ENCODE data around the gene PSME1.

DNA sequence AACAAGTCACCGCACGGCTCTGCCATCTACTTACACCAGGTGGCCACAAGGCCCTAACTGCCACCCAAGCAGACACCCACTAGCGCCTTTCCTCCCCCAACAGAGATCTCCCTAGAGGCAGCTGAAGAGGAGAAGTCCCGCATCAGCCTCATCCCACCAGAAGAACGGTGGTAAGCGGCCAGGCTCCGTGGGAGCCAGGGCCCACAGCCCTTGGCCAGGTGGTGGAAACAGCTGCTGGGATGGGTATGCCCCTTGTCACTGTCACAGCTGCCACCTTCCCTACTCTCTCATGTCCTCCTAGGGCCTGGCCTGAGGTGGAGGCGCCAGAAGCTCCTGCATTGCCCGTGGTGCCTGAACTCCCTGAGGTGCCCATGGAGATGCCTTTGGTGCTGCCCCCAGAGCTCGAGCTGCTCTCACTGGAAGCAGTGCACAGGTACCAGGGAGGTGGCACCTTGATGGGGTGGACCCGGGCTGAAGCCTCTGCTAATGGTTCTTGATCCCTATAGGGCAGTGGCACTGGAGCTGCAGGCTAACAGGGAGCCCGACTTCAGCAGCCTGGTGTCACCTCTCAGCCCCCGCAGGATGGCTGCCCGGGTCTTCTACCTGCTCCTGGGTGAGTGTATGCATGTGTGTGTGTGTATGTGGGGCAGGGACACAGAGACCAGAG, 43.4 kb downstream of the PSME1 start:
- TF ChIP-seq, protein P1, sequence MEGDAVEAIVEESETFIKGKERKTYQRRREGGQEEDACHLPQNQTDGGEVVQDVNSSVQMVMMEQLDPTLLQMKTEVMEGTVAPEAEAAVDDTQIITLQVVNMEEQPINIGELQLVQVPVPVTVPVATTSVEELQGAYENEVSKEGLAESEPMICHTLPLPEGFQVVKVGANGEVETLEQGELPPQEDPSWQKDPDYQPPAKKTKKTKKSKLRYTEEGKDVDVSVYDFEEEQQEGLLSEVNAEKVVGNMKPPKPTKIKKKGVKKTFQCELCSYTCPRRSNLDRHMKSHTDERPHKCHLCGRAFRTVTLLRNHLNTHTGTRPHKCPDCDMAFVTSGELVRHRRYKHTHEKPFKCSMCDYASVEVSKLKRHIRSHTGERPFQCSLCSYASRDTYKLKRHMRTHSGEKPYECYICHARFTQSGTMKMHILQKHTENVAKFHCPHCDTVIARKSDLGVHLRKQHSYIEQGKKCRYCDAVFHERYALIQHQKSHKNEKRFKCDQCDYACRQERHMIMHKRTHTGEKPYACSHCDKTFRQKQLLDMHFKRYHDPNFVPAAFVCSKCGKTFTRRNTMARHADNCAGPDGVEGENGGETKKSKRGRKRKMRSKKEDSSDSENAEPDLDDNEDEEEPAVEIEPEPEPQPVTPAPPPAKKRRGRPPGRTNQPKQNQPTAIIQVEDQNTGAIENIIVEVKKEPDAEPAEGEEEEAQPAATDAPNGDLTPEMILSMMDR (conservative IDR thresholded peaks at IDR 0.05; ENCODE audit: low read length): no peak
- TF ChIP-seq EZH2phosphoT487 (IDR thresholded peaks at IDR 0.05; ENCODE audit: borderline replicate concordance, low read depth, low read length): no peak
